ENCODE data around the gene THSD7A.

Gene THSD7A

GRCh38 chr7:11623093-11623678 lies 208.8 kb downstream of the THSD7A start:
- no peak for TF ChIP-seq CTCF (IDR thresholded peaks at IDR 0.05; ENCODE audit: low read depth, low read length, missing control alignments)
- in situ Hi-C loops (cut with HindIII; ENCODE audit: low sequenced_read_pairs): no loop called here
- H3K4me3 ChIP-seq (ENCODE audit: low read depth, low read length): no peak overlapping the region
- no peak for DNase-seq (ENCODE audit: low read depth)

GRCh38 chr7:11620406-11621253 lies 211.4 kb downstream of the THSD7A start:
- in situ Hi-C loops (cut with HindIII; ENCODE audit: low sequenced_read_pairs): no loop called here
- TF ChIP-seq CTCF (IDR thresholded peaks at IDR 0.05; ENCODE audit: low read depth, low read length, missing control alignments): no peak
- DNase-seq (ENCODE audit: low read depth): no peak
- no peak overlapping the region for H3K4me3 ChIP-seq (ENCODE audit: low read depth, low read length)

GRCh38 chr7:11616466-11616865 lies 215.5 kb downstream of the THSD7A start:
- TF ChIP-seq CTCF (IDR thresholded peaks at IDR 0.05; ENCODE audit: low read depth, low read length, missing control alignments): no peak
- H3K4me3 ChIP-seq (ENCODE audit: low read depth, low read length): no peak overlapping the region
- no peak for DNase-seq (ENCODE audit: low read depth)
- in situ Hi-C loops (cut with HindIII; ENCODE audit: low sequenced_read_pairs): no loop called here

GRCh38 chr7:11615174-11615573 lies 216.8 kb downstream of the THSD7A start:
- in situ Hi-C loops (cut with HindIII; ENCODE audit: low sequenced_read_pairs): no loop called here
- TF ChIP-seq CTCF (IDR thresholded peaks at IDR 0.05; ENCODE audit: low read depth, low read length, missing control alignments): no peak
- DNase-seq (ENCODE audit: low read depth): no peak
- no peak overlapping the region for H3K4me3 ChIP-seq (ENCODE audit: low read depth, low read length)

DNA sequence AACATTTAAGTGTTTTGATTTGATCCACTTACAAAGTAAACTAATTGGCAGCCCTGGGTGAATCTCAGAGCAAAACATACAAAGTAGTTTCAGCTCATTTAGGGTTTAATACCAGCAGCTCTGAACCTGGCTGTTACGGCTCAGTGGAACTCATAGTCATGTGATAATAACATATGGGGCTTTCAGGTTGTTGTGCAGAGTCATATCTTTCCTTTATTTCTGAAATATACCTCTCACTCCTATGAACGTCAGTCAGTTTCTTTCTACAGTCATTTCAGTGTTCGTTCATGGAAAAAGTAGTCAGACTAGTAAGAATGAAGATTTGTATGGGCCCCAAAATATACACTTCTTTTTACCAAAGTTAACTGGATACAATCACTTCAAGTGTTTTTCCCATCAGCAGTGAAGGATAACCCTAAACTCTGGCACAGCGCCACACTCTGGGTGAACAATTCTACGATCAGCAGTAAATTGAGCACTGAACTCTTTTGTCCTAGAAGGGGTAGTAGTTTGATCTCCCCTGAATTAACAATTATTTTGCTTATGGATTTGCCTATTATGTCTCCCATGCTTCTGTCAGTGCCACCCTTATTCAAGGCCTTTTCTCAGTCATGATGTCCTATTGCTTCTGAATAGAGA lies 218.6 kb downstream of the THSD7A start:
- no peak for DNase-seq (ENCODE audit: low read depth)
- in situ Hi-C loops (cut with HindIII; ENCODE audit: low sequenced_read_pairs): no loop called here
- H3K4me3 ChIP-seq (ENCODE audit: low read depth, low read length): no peak overlapping the region
- no peak for TF ChIP-seq CTCF (IDR thresholded peaks at IDR 0.05; ENCODE audit: low read depth, low read length, missing control alignments)

DNA sequence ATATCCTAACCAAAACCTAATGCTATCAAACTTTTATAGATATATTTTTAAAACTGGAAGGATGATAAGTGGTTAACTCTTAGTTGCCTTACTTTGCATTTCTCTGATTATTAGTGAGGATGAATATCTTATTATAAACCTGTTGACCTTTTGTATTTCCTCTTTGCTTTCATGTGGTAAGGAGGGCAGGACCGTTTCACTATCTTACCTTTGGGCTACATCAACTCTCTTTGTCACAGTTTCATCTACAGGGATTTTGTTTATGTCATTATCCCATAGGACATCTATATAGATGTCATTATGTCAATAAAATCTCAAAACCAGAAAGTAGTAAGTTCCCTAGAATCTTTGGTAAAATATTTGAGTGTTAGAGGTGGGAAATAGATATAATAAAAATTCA lies 219.3 kb downstream of the THSD7A start:
- DNase-seq (ENCODE audit: low read depth): no peak
- in situ Hi-C loops (cut with HindIII; ENCODE audit: low sequenced_read_pairs): no loop called here
- TF ChIP-seq CTCF (IDR thresholded peaks at IDR 0.05; ENCODE audit: low read depth, low read length, missing control alignments): no peak
- no peak overlapping the region for H3K4me3 ChIP-seq (ENCODE audit: low read depth, low read length)

All from astrocyte of the cerebellum (primary cell).